SK-N-SH treated with all-trans-retinoic acid at 6 μM for 48 hours (cell line): ENCODE measurements around the gene MSRB3.

Experiments used
- ATAC-seq: fragments of 200-7000 bp; cut with Tn5 transposase; 3 replicates; pipeline ENCODE4 v1.9.1; 2020; ENCODE audit warnings: mild to moderate bottlenecking, moderate library complexity
- ARNTL ChIP-seq: fragments of 450-650 bp; formaldehyde crosslinking; IDR thresholded peaks from 2 replicates; pipeline ENCODE4 v1.5.0; 2020; ENCODE audit warnings: low read depth, mild to moderate bottlenecking, moderate library complexity, borderline replicate concordance
- BACH2 ChIP-seq: fragments of 250-450 bp; sonication (Bioruptor Pico); IDR thresholded peaks from 2 replicates; pipeline ENCODE4 v1.9.0; 2021; ENCODE audit warnings: mild to moderate bottlenecking, borderline replicate concordance
- CREB5 ChIP-seq: fragments of 250-450 bp; sonication (Bioruptor Pico); IDR thresholded peaks from 2 replicates; pipeline ENCODE4 v1.5.1; 2020; ENCODE audit warnings: low read depth, mild to moderate bottlenecking, moderate library complexity
- CSDC2 ChIP-seq: fragments of 250-450 bp; sonication (Bioruptor Pico); IDR thresholded peaks from 2 replicates; pipeline ENCODE4 v1.5.0; 2020; ENCODE audit warnings: mild to moderate bottlenecking, moderate library complexity
- CSRNP3 ChIP-seq: fragments of 250-450 bp; sonication (Bioruptor Pico); IDR thresholded peaks from 2 replicates; pipeline ENCODE4 v1.5.1; 2021; ENCODE audit warnings: mild to moderate bottlenecking, moderate library complexity
- ESRRG ChIP-seq: fragments of 250-450 bp; sonication (Bioruptor Pico); IDR thresholded peaks from 2 replicates; pipeline ENCODE4 v1.6.1; 2021; ENCODE audit warnings: mild to moderate bottlenecking
- GLIS3 ChIP-seq: fragments of 250-450 bp; sonication (Bioruptor Pico); IDR thresholded peaks from 2 replicates; pipeline ENCODE4 v1.5.0; 2020; ENCODE audit warnings: mild to moderate bottlenecking, moderate library complexity
- ISL1 ChIP-seq: fragments of 250-450 bp; sonication (Bioruptor Pico); IDR thresholded peaks from 2 replicates; pipeline ENCODE4 v2.1.2; 2022; ENCODE audit warnings: mild to moderate bottlenecking, moderate library complexity
- OSR1 ChIP-seq: fragments of 250-450 bp; sonication (Bioruptor Pico); IDR thresholded peaks from 2 replicates; pipeline ENCODE4 v1.8.0; 2022; ENCODE audit warnings: moderate library complexity, mild to moderate bottlenecking, inconsistent platforms
- POU6F1 ChIP-seq: fragments of 250-450 bp; sonication (Bioruptor Pico); IDR thresholded peaks from 2 replicates; pipeline ENCODE4 v1.8.0; 2021; ENCODE audit warnings: low read depth, mild to moderate bottlenecking, moderate library complexity, borderline replicate concordance
- SNAI2 ChIP-seq: fragments of 250-450 bp; sonication (Bioruptor Pico); IDR thresholded peaks from 2 replicates; pipeline ENCODE4 v1.5.0; 2020; ENCODE audit warnings: mild to moderate bottlenecking, moderate library complexity
- TCF4 ChIP-seq: fragments of 250-450 bp; sonication (Bioruptor Pico); IDR thresholded peaks from 2 replicates; pipeline ENCODE4 v1.8.0; 2021; ENCODE audit warnings: mild to moderate bottlenecking, moderate library complexity, borderline replicate concordance
- TOX ChIP-seq: fragments of 250-450 bp; sonication (Bioruptor Pico); IDR thresholded peaks from 2 replicates; pipeline ENCODE4 v1.8.0; 2021; ENCODE audit warnings: mild to moderate bottlenecking, moderate library complexity, borderline replicate concordance
- ZC3H10 ChIP-seq: fragments of 250-450 bp; sonication (Bioruptor Pico); IDR thresholded peaks from 2 replicates; pipeline ENCODE4 v1.5.1; 2021; ENCODE audit warnings: mild to moderate bottlenecking, moderate library complexity
- ZFP3 ChIP-seq: fragments of 250-450 bp; sonication (Bioruptor Pico); IDR thresholded peaks from 2 replicates; pipeline ENCODE4 v1.5.0; 2020; ENCODE audit warnings: mild to moderate bottlenecking, moderate library complexity
- ZFP30 ChIP-seq: fragments of 450-650 bp; formaldehyde crosslinking; IDR thresholded peaks from 2 replicates; pipeline ENCODE4 v1.5.0; 2022; ENCODE audit warnings: mild to moderate bottlenecking, moderate library complexity
- ZNF565 ChIP-seq: fragments of 450-650 bp; formaldehyde crosslinking; conservative IDR thresholded peaks from 2 replicates; pipeline ENCODE4 v1.5.0; 2020; ENCODE audit warnings: low read depth, mild to moderate bottlenecking, moderate library complexity
- ZNF70 ChIP-seq: fragments of 450-650 bp; formaldehyde crosslinking; IDR thresholded peaks from 2 replicates; pipeline ENCODE4 v1.5.0; 2020; ENCODE audit warnings: mild to moderate bottlenecking, moderate library complexity
- ZNF8 ChIP-seq: fragments of 450-650 bp; formaldehyde crosslinking; IDR thresholded peaks from 2 replicates; pipeline ENCODE4 v1.5.0; 2020; ENCODE audit warnings: mild to moderate bottlenecking, moderate library complexity
- TF ChIP-seq, protein P1 (sequence below): fragments of 250-450 bp; sonication (Bioruptor Pico); IDR thresholded peaks from 2 replicates; pipeline ENCODE4 v1.8.0; 2020; ENCODE audit warnings: mild to moderate bottlenecking, moderate library complexity, borderline replicate concordance
- TF ChIP-seq, protein P2 (sequence below): fragments of 250-450 bp; sonication (Bioruptor Pico); IDR thresholded peaks from 2 replicates; pipeline ENCODE4 v1.5.0; 2020; ENCODE audit warnings: mild to moderate bottlenecking, moderate library complexity

MSRB3 gene

GRCh38 chr12:65327207-65328076 is 49.0 kb downstream of the MSRB3 start:
- ATAC-seq = peak; percentile 59
- TF ChIP-seq ESRRG (CRISPR knock-in tag) = no peak
- no peak for TF ChIP-seq ZFP30 (CRISPR knock-in tag)

DNA sequence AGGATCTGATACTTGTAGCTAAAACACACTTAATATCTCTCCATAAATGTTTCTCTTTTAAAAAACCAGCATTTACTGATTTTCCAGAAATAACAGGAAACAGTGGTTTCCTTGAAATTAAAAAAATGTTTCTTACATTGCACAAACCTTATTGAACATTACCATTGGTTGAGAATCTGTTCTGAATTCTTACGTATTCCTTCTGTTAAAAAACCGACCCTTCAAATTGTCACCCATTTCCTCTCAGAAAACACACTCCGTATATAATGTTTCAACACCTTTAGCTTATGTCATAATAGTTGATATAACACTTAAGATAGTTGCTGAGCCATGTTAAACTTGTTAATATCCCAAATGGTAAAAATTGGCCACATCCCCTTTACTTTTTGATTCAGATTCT is 51.2 kb downstream of the MSRB3 start:
- TF ChIP-seq CSRNP3 = no peak
- ATAC-seq = no peak

DNA sequence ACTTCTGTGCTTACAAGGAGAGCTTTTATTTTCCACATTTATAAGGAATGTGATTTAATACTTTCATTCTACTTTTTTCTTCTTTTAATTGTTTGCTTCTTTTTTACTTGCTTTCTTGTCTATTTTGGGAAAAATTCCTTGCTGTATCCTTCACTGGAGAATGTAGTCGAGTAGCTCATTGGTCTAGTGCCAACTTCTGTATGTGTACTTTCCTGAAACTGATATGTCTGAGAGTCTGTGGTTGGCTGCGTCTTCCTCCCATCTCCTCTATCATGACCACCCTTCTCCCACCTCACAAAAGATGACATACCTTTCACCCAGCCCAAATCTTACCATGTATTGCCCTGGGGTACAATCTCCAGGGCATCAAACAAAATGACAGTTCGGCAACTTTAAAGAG is 51.8 kb downstream of the MSRB3 start:
- ATAC-seq = peak; percentile 76
- TF ChIP-seq ZFP30 (CRISPR knock-in tag) (no peak), GLIS3 (no peak), TCF4 (CRISPR knock-in tag) (no peak), CSDC2 (CRISPR knock-in tag) (no peak), BACH2 (no peak), POU6F1 (CRISPR knock-in tag) (no peak), ZNF565 (no peak), ZNF8 (CRISPR knock-in tag) (no peak), ZC3H10 (CRISPR knock-in tag) (no peak), ZFP3 (CRISPR knock-in tag) (no peak)
- TF ChIP-seq, protein P1, sequence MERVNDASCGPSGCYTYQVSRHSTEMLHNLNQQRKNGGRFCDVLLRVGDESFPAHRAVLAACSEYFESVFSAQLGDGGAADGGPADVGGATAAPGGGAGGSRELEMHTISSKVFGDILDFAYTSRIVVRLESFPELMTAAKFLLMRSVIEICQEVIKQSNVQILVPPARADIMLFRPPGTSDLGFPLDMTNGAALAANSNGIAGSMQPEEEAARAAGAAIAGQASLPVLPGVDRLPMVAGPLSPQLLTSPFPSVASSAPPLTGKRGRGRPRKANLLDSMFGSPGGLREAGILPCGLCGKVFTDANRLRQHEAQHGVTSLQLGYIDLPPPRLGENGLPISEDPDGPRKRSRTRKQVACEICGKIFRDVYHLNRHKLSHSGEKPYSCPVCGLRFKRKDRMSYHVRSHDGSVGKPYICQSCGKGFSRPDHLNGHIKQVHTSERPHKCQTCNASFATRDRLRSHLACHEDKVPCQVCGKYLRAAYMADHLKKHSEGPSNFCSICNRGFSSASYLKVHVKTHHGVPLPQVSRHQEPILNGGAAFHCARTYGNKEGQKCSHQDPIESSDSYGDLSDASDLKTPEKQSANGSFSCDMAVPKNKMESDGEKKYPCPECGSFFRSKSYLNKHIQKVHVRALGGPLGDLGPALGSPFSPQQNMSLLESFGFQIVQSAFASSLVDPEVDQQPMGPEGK (CRISPR knock-in tag) = no peak

DNA sequence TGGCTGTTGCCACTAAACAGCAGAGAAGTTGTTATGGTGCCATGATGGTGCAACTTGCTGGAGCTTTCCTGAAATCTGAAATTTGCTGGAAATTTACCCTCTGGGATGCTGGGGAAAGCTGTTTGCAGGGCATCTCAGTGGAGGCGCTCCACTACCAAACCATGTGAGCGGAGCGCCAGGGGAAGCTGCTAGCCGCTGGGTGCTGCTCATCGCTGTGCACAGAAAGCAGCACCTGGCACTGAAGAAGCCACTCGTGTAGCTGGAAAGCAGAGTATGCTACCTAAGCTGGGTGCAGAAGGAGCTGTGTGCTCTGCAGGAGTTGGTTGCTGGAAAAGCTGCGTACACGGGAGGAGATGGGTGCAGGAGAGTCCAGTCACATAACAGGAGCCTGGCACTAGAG is 53.0 kb downstream of the MSRB3 start:
- TF ChIP-seq ARNTL (CRISPR knock-in tag) (no peak), CREB5 (CRISPR knock-in tag) (no peak), TOX (CRISPR knock-in tag) (no peak)
- TF ChIP-seq, protein P2, sequence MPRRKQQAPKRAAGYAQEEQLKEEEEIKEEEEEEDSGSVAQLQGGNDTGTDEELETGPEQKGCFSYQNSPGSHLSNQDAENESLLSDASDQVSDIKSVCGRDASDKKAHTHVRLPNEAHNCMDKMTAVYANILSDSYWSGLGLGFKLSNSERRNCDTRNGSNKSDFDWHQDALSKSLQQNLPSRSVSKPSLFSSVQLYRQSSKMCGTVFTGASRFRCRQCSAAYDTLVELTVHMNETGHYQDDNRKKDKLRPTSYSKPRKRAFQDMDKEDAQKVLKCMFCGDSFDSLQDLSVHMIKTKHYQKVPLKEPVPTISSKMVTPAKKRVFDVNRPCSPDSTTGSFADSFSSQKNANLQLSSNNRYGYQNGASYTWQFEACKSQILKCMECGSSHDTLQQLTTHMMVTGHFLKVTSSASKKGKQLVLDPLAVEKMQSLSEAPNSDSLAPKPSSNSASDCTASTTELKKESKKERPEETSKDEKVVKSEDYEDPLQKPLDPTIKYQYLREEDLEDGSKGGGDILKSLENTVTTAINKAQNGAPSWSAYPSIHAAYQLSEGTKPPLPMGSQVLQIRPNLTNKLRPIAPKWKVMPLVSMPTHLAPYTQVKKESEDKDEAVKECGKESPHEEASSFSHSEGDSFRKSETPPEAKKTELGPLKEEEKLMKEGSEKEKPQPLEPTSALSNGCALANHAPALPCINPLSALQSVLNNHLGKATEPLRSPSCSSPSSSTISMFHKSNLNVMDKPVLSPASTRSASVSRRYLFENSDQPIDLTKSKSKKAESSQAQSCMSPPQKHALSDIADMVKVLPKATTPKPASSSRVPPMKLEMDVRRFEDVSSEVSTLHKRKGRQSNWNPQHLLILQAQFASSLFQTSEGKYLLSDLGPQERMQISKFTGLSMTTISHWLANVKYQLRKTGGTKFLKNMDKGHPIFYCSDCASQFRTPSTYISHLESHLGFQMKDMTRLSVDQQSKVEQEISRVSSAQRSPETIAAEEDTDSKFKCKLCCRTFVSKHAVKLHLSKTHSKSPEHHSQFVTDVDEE = no peak
- no peak for ATAC-seq

DNA sequence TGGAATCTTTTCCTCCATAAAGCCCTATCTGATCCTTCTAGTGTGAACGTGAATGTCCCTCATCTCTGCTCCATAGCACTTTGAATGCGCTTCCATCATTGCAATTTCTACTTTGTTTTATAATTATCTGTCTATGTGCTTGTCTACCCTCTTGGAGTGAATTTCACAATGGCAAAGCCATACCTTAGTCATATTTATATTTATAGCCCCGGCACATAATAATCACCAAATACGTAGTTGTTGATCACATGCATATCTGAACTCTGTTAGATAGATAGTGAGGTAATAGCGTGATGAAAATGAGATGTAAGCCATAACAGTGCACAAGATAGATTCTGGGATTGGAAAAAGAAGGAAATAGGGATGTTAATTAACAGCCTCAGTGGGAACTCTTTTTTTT is 55.2 kb downstream of the MSRB3 start:
- ATAC-seq = no peak
- TF ChIP-seq CSDC2 (CRISPR knock-in tag) = no peak
- no peak for TF ChIP-seq SNAI2 (CRISPR knock-in tag)
- no peak for TF ChIP-seq ZNF70 (CRISPR knock-in tag)
- TF ChIP-seq, protein P2 = no peak
- TF ChIP-seq OSR1 (CRISPR knock-in tag) = no peak
- TF ChIP-seq GLIS3 = no peak
- TF ChIP-seq ZFP30 (CRISPR knock-in tag) = no peak
- TF ChIP-seq ISL1 (CRISPR knock-in tag) = no peak
- no peak for TF ChIP-seq ESRRG (CRISPR knock-in tag)
- no peak for TF ChIP-seq TOX (CRISPR knock-in tag)
- TF ChIP-seq ZNF8 (CRISPR knock-in tag) = no peak
